Measurements from ENCODE around the gene TAS2R7.

- TF ChIP-seq POLR2AphosphoS5 (IDR thresholded peaks at IDR 0.05) (no peak), CTCF (IDR thresholded peaks at IDR 0.05 in 8 of 11, conservative IDR thresholded peaks at IDR 0.05 in 3 of 11) (no peak)
These were observed 22.5 kb upstream of the TAS2R7 start for GRCh38 chr12:10824957-10825356.
